H9 (cell line): ENCODE measurements around the gene HSD17B12. TPM values are rescaled to one million over a fixed set of nuclear protein-coding genes. Genes with fewer than 3 reads are reported as not detected.

ENCODE experiments used
- DNase-seq: peaks from one replicate; pipeline ENCODE4 v3.0.0-alpha.2; 2017
- H2AFZ ChIP-seq: one replicate; pipeline ENCODE4 v1.6.1; 2013; ENCODE audit warnings: mild to moderate bottlenecking, low read length, control low read depth, moderate library complexity
- H2AK5ac ChIP-seq: 2 replicates; pipeline ENCODE4 v1.6.1; 2013; ENCODE audit warnings: low read length, control low read depth, mixed read lengths; ENCODE audit not compliant: insufficient read length
- H2BK120ac ChIP-seq: one replicate; pipeline ENCODE4 v1.6.1; 2013; ENCODE audit warnings: low read depth, mild to moderate bottlenecking, low read length, control low read depth, inconsistent platforms; ENCODE audit not compliant: poor library complexity, severe bottlenecking
- H2BK12ac ChIP-seq: 2 replicates; pipeline ENCODE4 v1.6.1; 2013; ENCODE audit warnings: low read length, control low read depth, mixed read lengths, low read depth; ENCODE audit not compliant: insufficient read length
- H2BK15ac ChIP-seq: 2 replicates; pipeline ENCODE4 v1.6.1; 2013; ENCODE audit warnings: low read depth, low read length, control low read depth
- H2BK20ac ChIP-seq: one replicate; pipeline ENCODE4 v1.6.1; 2013; ENCODE audit warnings: low read depth, mild to moderate bottlenecking, low read length, control low read depth, inconsistent platforms; ENCODE audit not compliant: poor library complexity, severe bottlenecking
- H2BK5ac ChIP-seq: 2 replicates; pipeline ENCODE4 v1.6.1; 2013; ENCODE audit warnings: low read length, control low read depth, mixed read lengths; ENCODE audit not compliant: insufficient read length
- H3K14ac ChIP-seq: 2 replicates; pipeline ENCODE4 v1.6.1; 2013; ENCODE audit warnings: low read length, control low read depth; ENCODE audit not compliant: insufficient read depth
- H3K18ac ChIP-seq: 2 replicates; pipeline ENCODE4 v1.6.1; 2013; ENCODE audit warnings: low read depth, mild to moderate bottlenecking, mixed read lengths, low read length, control low read depth; ENCODE audit not compliant: insufficient read length
- H3K23ac ChIP-seq: 2 replicates; pipeline ENCODE4 v1.6.1; 2013; ENCODE audit warnings: low read length, control low read depth, mixed read lengths, low read depth; ENCODE audit not compliant: insufficient read length
- H3K23me2 ChIP-seq: 2 replicates; pipeline ENCODE4 v1.6.1; 2013; ENCODE audit warnings: low read depth, mild to moderate bottlenecking, mixed read lengths, low read length, control low read depth; ENCODE audit not compliant: insufficient read length, poor library complexity, severe bottlenecking
- H3K27ac ChIP-seq: 2 replicates; pipeline ENCODE4 v1.5.1; 2013; ENCODE audit warnings: low read length, control low read depth, mixed read lengths, low read depth; ENCODE audit not compliant: insufficient read length
- H3K27me3 ChIP-seq: 2 replicates; pipeline ENCODE4 v1.6.1; 2013; ENCODE audit warnings: low read length, control low read depth, inconsistent platforms; ENCODE audit not compliant: insufficient read depth
- H3K4ac ChIP-seq: 2 replicates; pipeline ENCODE4 v1.6.1; 2013; ENCODE audit warnings: low read depth, mild to moderate bottlenecking, control low read depth, inconsistent platforms, low read length, moderate library complexity
- H3K4me1 ChIP-seq: 2 replicates; pipeline ENCODE4 v1.6.1; 2013; ENCODE audit warnings: low read length, control low read depth, inconsistent platforms; ENCODE audit not compliant: insufficient read depth
- H3K4me2 ChIP-seq: 2 replicates; pipeline ENCODE4 v1.6.1; 2013; ENCODE audit warnings: low read length, control low read depth, mixed read lengths; ENCODE audit not compliant: insufficient read length, insufficient read depth
- H3K56ac ChIP-seq: 2 replicates; pipeline ENCODE4 v1.6.1; 2013; ENCODE audit warnings: low read depth, mild to moderate bottlenecking, mixed read lengths, low read length, control low read depth; ENCODE audit not compliant: insufficient read length
- H3K79me1 ChIP-seq: 2 replicates; pipeline ENCODE4 v1.6.1; 2013; ENCODE audit warnings: low read depth, mild to moderate bottlenecking, moderate library complexity, low read length, control low read depth, inconsistent platforms; ENCODE audit not compliant: insufficient read depth, poor library complexity, severe bottlenecking
- H3K79me2 ChIP-seq: 2 replicates; pipeline ENCODE4 v1.6.1; 2013; ENCODE audit warnings: low read length, control low read depth, inconsistent platforms; ENCODE audit not compliant: insufficient read depth
- H3K9ac ChIP-seq: 2 replicates; pipeline ENCODE4 v1.6.1; 2013; ENCODE audit warnings: low read length, control low read depth, mixed read lengths; ENCODE audit not compliant: insufficient read length; ENCODE audit errors: extremely low read depth
- H3K9me3 ChIP-seq: one replicate; pipeline ENCODE4 v1.6.1; 2013; ENCODE audit warnings: low read depth, low read length, inconsistent platforms; ENCODE audit not compliant: control insufficient read depth
- H3T11ph ChIP-seq: one replicate; pipeline ENCODE4 v1.6.1; 2013; ENCODE audit warnings: mild to moderate bottlenecking, low read length, control low read depth, inconsistent platforms
- H4K20me1 ChIP-seq: one replicate; pipeline ENCODE4 v1.6.1; 2013; ENCODE audit not compliant: control insufficient read depth, insufficient read length, insufficient read depth
- H4K5ac ChIP-seq: 2 replicates; pipeline ENCODE4 v1.6.1; 2013; ENCODE audit warnings: low read depth, mild to moderate bottlenecking, mixed read lengths, low read length, control low read depth; ENCODE audit not compliant: insufficient read length
- H4K8ac ChIP-seq: replicated peaks from 2 replicates; pipeline ENCODE4 v1.6.1; 2013; ENCODE audit warnings: low read length, control low read depth, mixed read lengths, low read depth; ENCODE audit not compliant: insufficient read length
- H4K91ac ChIP-seq: 2 replicates; pipeline ENCODE4 v1.6.1; 2013; ENCODE audit warnings: low read depth, mild to moderate bottlenecking, moderate library complexity, mixed read lengths, low read length, control low read depth; ENCODE audit not compliant: insufficient read length
- H3K27ac Mint-ChIP-seq, 3 experiments: 2 replicates in 2 of 3; 3 replicates in 1 of 3; pipeline ENCODE4 v1.8.0; 2020 to 2021; ENCODE audit warnings: mixed read lengths in 3 of 3, mild to moderate bottlenecking in 1 of 3, moderate library complexity in 1 of 3
- H3K27me3 Mint-ChIP-seq: 2 replicates; pipeline ENCODE4 v1.8.0; 2021; ENCODE audit warnings: low read depth, mild to moderate bottlenecking, moderate library complexity, mixed read lengths
- H3K36me3 Mint-ChIP-seq, 3 experiments: 2 replicates in 2 of 3; 3 replicates in 1 of 3; pipeline ENCODE4 v1.8.0; 2020 to 2021; ENCODE audit warnings: low read depth in 3 of 3, mixed read lengths in 3 of 3; ENCODE audit not compliant: insufficient read depth in 1 of 3
- H3K4me1 Mint-ChIP-seq, 2 experiments: 2 replicates each; pipeline ENCODE4 v1.8.0; 2020; ENCODE audit warnings: mixed read lengths in 2 of 2
- H3K4me3 Mint-ChIP-seq, 2 experiments: 2 replicates in 1 of 2; 3 replicates in 1 of 2; pipeline ENCODE4 v1.8.0; 2020 to 2021; ENCODE audit warnings: mild to moderate bottlenecking in 2 of 2, mixed read lengths in 2 of 2, moderate library complexity in 1 of 2
- H3K9me3 Mint-ChIP-seq, 2 experiments: 2 replicates in 1 of 2; 3 replicates in 1 of 2; pipeline ENCODE4 v1.8.0; 2020; ENCODE audit warnings: mild to moderate bottlenecking in 2 of 2, mixed read lengths in 2 of 2, moderate library complexity in 1 of 2
- CTCF ChIP-seq: fragments of 200-600 bp; sonication (generic); conservative IDR thresholded peaks from 3 replicates; pipeline ENCODE4 v1.8.0; 2021; ENCODE audit warnings: antibody characterized with exemption, mild to moderate bottlenecking
- WGBS: extraction: QIAGEN DNeasy Blood & Tissue Kit; methylation state at CpG from one replicate; pipeline ENCODE4 v1.1.7; 2013; ENCODE audit warnings: missing lambda C conversion rate, low lambda C conversion rate, mixed read lengths; ENCODE audit not compliant: insufficient read length; ENCODE audit errors: extremely low coverage; 5-methylcytosine and 5-hydroxymethylcytosine counted together
- total RNA-seq: library from RNA; stranded (reverse); gene quantifications from 2 replicates; pipeline ENCODE4 v1.2.1, GENCODE V29; 2021

HSD17B12 gene
- total RNA-seq, 1 experiment from 2014 or later, result 111 TPM

GRCh38 chr11:43874738-43875137 lies 194.2 kb downstream of the HSD17B12 start:
- Histone ChIP-seq H4K8ac (no peak overlapping the region), H2BK20ac (no peak overlapping the region), H4K5ac (no peak overlapping the region), H3K4me2 (no peak overlapping the region), H3K18ac (no peak overlapping the region), H3K4me1 (no peaks in the 10 kb centered on the region), H3K79me1 (no peaks in the 10 kb centered on the region), H3T11ph (no peak overlapping the region), H4K91ac (no peak overlapping the region), H2BK5ac (no peak overlapping the region), H3K56ac (no peak overlapping the region), H2AFZ (no peak overlapping the region), H3K27me3 (peaks cover 4% of the 10 kb centered on the region; the same call in 1 of the 2 replicates), H3K27ac (no peak overlapping the region), H3K23me2 (no peaks in the 10 kb centered on the region), H3K9me3 (no peaks in the 10 kb centered on the region), H2BK15ac (no peak overlapping the region), H4K20me1 (no peaks in the 10 kb centered on the region), H3K9ac (no peak overlapping the region), H3K14ac (no peak overlapping the region), H3K4ac (no peak overlapping the region), H3K23ac (no peak overlapping the region), H2BK12ac (no peak overlapping the region), H2BK120ac (no peak overlapping the region), H2AK5ac (no peak overlapping the region), H3K79me2 (no peaks in the 10 kb centered on the region)
- H3K9me3 Mint-ChIP-seq, result no peaks in the 10 kb centered on the region
- H3K4me3 Mint-ChIP-seq, result no peak overlapping the region
- H3K4me1 Mint-ChIP-seq, result no peaks in the 10 kb centered on the region
- DNase-seq, result no peak
- TF ChIP-seq CTCF, result no peak
- H3K27ac Mint-ChIP-seq, result no peak overlapping the region
- peaks cover 92% of the 10 kb centered on the region for H3K27me3 Mint-ChIP-seq
- no CpG with 5 or more reads among the region's 1 CpG for WGBS
- H3K36me3 Mint-ChIP-seq, result no peaks in the 10 kb centered on the region
